ENCODE measurements around the gene AGPS.

Gene AGPS

DNA sequence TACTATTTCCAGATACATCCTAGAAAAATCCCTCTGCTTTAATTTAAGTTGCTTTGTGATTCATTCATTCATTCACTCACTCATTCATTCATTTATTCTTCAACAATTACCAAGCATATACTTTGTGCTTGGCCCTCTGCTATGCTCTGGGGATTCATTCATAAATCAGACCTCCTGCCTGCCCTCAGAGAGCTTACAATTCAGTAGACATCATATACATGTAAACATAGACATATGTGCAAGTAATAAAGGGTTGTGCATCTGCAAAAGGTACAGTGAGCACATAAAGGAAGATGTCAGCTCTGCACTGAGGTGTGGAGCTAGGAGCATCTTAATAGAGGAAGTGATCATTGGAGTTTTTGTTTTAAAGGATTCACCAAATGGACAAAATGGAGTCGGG, 189.4 kb downstream of the AGPS start:
- FAIRE-seq (no peak), DNase-seq (ENCODE audit: insufficient read length, low spot score) (no peak)

- DNase-seq (ENCODE audit: insufficient read length, low spot score) (no peak), FAIRE-seq (no peak)
These were observed 191.6 kb downstream of the AGPS start for GRCh38 chr2:177584030-177584692.

GRCh38 chr2:177585234-177585863, 192.8 kb downstream of the AGPS start:
- FAIRE-seq: no peak

GRCh38 chr2:177586154-177586553, 193.6 kb downstream of the AGPS start:
- DNase-seq (ENCODE audit: insufficient read length, low spot score) (no peak), FAIRE-seq (no peak)

More at GRCh38 chr2:177585234-177585863, 192.8 kb downstream of the AGPS start:
- no peak for DNase-seq (ENCODE audit: insufficient read length, low spot score)

- FAIRE-seq: no peak
- no peak for DNase-seq (ENCODE audit: insufficient read length, low spot score)
These were observed 194.8 kb downstream of the AGPS start for GRCh38 chr2:177587371-177587770.

DNA sequence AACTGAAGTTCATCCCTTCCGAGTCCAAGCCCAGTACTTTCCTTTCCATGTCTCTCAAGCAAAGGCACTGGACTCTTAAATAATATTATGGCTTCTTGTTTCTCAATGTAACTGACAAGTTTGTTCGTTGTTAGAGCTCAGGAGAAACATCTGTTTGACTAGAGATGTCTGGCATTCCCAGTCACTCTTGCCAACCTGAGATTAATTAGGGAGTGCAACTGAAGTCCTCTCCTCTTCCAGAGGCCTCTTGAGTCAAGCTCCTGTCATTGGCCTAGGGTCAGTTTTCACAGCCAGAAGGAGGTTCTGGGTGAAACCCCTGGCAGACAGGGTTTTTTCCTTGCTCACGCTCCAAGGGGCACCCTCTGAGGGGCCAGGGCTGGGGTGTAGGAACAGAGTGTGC, 196.1 kb downstream of the AGPS start:
- no peak for FAIRE-seq
- DNase-seq (ENCODE audit: insufficient read length, low spot score): no peak

DNA sequence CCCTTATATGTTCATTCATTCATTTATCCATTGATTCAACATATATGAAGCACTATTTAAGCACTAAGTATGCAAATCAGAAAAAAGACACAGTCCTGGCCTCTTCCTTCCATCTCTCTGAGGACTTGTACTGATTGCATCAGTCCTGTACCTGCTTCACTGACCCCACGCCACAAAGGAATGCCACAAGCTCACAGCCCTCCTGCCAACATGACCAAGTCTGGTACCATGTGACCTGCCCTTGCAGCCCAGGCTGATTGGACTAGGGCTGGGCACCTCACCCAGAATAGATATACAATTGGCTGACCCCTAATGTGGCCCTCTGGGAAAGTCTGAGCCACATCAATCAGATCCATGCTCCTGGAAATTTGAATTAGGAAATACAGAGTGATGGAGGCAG, 196.6 kb downstream of the AGPS start:
- FAIRE-seq (no peak), DNase-seq (ENCODE audit: insufficient read length, low spot score) (no peak)

GRCh38 chr2:177592397-177592796, 199.8 kb downstream of the AGPS start:
- no peak for FAIRE-seq
- DNase-seq (ENCODE audit: insufficient read length, low spot score): no peak

GRCh38 chr2:177592945-177593344, 200.4 kb downstream of the AGPS start:
- DNase-seq (ENCODE audit: insufficient read length, low spot score) (no peak), FAIRE-seq (no peak)

DNA sequence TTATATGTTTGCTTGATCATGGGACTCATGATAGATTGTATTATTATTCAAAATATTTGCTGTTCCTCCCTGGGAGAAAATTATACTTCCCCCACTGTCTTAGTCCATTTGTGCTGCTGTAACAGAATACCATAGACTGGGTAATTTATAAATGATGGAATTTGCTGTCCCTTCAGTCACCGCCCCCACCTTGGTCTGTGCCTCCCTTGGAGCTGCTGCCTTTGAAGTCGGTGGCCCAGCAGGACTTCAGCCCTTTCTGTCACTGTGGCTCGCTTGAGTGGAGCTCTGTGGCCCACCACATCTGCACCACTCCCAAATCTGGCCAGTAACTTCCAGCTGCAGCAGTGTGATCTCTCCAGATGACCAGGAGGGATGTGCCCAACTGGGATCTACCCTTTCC, 200.8 kb downstream of the AGPS start:
- no peak for DNase-seq (ENCODE audit: insufficient read length, low spot score)
- FAIRE-seq: no peak
